Right lobe of liver (tissue), 4 donors: Measurements from ENCODE around the gene FAM177A1.

ENCODE experiments used
- CTCF ChIP-seq, 4 donors: fragments of 200-600 bp in 3 of 4; fragments of 450-650 bp in 1 of 4; IDR thresholded peaks; one replicate each; pipeline versions ENCODE4 v1.5.1 to v1.8.0; 2016 to 2022; ENCODE audit warnings: antibody characterized with exemption in 4 of 4, mild to moderate bottlenecking in 2 of 4
- POLR2A ChIP-seq: fragments of 450-650 bp; IDR thresholded peaks from one replicate; pipeline ENCODE4 v1.6.1; 2017; ENCODE audit warnings: antibody characterized with exemption, mild to moderate bottlenecking
- donor health status: DM: no; HTN: no; CAD: no.
- donor health status: DM: no; HTN: no; CAD: no.
- donor health status: DM: no; HTN: yes; CAD: no.

DNA sequence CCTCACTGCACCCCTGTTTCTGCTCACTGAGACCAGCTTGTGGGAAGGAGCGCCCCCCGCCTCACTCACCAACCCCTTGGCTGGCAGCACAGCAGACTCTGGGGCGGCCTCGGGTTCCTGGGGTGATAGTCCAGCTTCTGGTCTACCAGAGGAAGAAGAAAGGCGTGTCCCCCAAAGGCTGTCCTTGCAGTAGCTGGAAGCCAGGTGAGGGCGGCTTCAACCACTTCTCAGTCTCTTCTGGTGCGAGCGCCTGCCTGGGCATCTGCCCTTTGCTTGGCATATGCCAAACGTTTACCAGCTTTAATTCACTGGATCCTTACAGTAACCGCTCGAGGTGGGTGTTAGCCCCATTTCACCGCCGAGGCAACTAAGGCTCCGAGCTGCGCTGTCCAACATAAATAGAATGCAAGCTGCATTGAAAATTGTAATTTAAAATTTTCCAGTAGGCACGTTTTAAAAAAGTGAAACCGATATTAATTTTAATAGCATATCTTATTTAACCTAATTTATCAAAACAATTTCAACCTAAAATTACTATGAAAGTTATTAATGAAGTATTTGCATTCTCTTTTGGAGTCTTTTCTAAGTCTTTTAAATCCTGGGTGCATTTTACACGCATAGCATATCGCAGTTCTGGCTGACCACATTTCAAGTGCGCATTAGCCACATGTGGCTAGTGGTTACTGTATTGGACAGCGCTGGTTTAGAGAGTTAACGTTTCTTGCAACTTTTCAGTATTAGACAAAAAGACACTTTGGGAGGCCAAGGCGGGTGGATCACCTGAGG is 872 bp downstream of the FAM177A1 start:
- no peak for TF ChIP-seq CTCF (IDR thresholded peaks at IDR 0.05)
- no peak for TF ChIP-seq POLR2A
